IPS-20b (cell line): ENCODE results near the gene CFTR.

Experiments used
- H3K27ac ChIP-seq: one replicate; pipeline ENCODE4 v1.5.1; 2013; ENCODE audit warnings: low read length
- H3K27me3 ChIP-seq: 2 replicates; pipeline ENCODE4 v1.6.1; 2013; ENCODE audit warnings: mild to moderate bottlenecking, low read length, inconsistent platforms; ENCODE audit not compliant: insufficient read depth
- H3K36me3 ChIP-seq: 2 replicates; pipeline ENCODE4 v1.6.1; 2013; ENCODE audit warnings: low read depth, mild to moderate bottlenecking, inconsistent platforms, low read length, moderate library complexity; ENCODE audit not compliant: insufficient read depth
- H3K4me1 ChIP-seq: 2 replicates; pipeline ENCODE4 v1.6.1; 2013; ENCODE audit warnings: mild to moderate bottlenecking, control low read depth, inconsistent platforms, low read length, moderate library complexity; ENCODE audit not compliant: insufficient read depth
- H3K4me3 ChIP-seq: 2 replicates; pipeline ENCODE4 v1.5.1; 2013; ENCODE audit warnings: mild to moderate bottlenecking, low read length, inconsistent platforms
- H3K9ac ChIP-seq: 2 replicates; pipeline ENCODE4 v1.6.1; 2013; ENCODE audit warnings: low read depth, mild to moderate bottlenecking, inconsistent platforms, low read length, moderate library complexity
- H3K9me3 ChIP-seq: 2 replicates; pipeline ENCODE4 v1.6.1; 2013; ENCODE audit warnings: mild to moderate bottlenecking, low read depth, low read length, inconsistent platforms; ENCODE audit not compliant: insufficient read depth

CFTR gene

GRCh38 chr7:117675497-117676435 lies 195.9 kb downstream of the CFTR start:
- no peak overlapping the region for H3K27ac ChIP-seq
- H3K36me3 ChIP-seq = no peaks in the 10 kb centered on the region
- peaks cover 42% of the 10 kb centered on the region for H3K4me1 ChIP-seq
- H3K27me3 ChIP-seq = no peaks in the 10 kb centered on the region
- H3K9ac ChIP-seq = peak overlapping the region; percentile 11; the same call in 1 of the 2 replicates
- no peaks in the 10 kb centered on the region for H3K9me3 ChIP-seq
- no peak overlapping the region for H3K4me3 ChIP-seq

DNA sequence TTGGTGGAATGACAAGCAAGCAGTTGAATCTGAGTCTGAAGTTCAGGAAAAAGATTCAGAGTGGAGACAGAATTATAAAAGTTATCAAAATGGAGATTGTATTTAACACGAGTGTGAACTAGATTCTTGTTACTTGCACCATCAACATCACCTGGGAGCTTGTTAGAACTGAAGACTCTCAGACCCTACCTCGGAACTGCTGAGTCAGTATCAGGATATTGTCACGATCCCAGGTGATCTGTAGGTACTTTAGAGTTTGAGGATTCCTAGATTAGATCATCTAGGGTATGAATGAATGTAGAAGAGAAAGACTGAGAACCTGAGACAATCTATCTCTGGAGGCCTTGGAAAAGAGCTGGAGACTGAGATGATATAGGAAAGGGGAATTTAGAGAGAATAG lies 199.3 kb downstream of the CFTR start:
- Histone ChIP-seq H3K4me1 (peaks cover 30% of the 10 kb centered on the region), H3K27me3 (no peaks in the 10 kb centered on the region), H3K36me3 (no peaks in the 10 kb centered on the region)

GRCh38 chr7:117682681-117683385 lies 203.0 kb downstream of the CFTR start:
- Histone ChIP-seq H3K9ac (no peak overlapping the region), H3K4me1 (peaks cover 9% of the 10 kb centered on the region), H3K4me3 (no peak overlapping the region), H3K27ac (no peak overlapping the region), H3K27me3 (no peaks in the 10 kb centered on the region), H3K36me3 (no peaks in the 10 kb centered on the region), H3K9me3 (no peaks in the 10 kb centered on the region)

More for the DNA sequence above, 199.3 kb downstream of the CFTR start:
- no peak overlapping the region for H3K27ac ChIP-seq
- H3K4me3 ChIP-seq = no peak overlapping the region
- no peak overlapping the region for H3K9ac ChIP-seq
- no peaks in the 10 kb centered on the region for H3K9me3 ChIP-seq

DNA sequence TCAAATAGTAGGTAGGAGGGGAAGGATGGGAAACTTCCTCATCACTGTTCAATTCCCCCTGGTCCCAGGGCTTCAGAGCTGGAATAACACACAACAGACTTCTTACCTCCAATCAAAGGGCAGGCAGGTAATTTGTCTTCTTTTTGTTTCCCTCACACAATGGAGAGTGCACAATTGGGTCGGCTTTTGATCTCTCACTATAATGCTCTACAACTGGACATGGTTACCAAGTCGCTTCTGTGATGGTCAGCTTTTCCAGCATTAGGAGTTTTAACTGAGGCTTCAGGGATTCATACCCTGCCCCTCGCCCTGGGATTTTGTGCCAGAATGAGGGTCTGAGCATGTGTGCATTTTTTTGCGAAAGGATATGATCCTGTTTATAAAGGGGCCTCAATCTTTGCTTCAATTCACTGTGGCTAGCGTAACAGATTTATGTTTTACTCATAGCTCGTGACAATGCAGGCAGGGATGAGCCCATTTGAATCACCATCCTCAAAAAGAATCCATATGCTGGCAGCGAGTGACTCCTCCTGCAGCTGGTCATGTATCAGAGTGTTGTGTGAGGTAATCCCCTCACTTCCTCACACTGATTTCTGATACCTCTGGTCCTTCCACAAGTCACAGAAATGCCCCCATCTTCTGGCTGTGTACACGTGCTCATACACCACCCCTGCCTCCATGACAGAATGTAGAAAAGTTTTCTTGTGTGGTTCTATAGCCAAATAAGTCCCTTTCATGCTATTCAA lies 203.8 kb downstream of the CFTR start:
- H3K27ac ChIP-seq = no peak overlapping the region
- no peaks in the 10 kb centered on the region for H3K27me3 ChIP-seq
- H3K36me3 ChIP-seq = no peaks in the 10 kb centered on the region
- H3K9ac ChIP-seq = no peak overlapping the region
- peaks cover 9% of the 10 kb centered on the region for H3K4me1 ChIP-seq
- no peak overlapping the region for H3K4me3 ChIP-seq
- H3K9me3 ChIP-seq = no peaks in the 10 kb centered on the region

- Histone ChIP-seq H3K9me3 (no peaks in the 10 kb centered on the region), H3K36me3 (no peaks in the 10 kb centered on the region), H3K4me1 (peaks cover 9% of the 10 kb centered on the region), H3K4me3 (no peak overlapping the region), H3K27ac (no peak overlapping the region), H3K9ac (no peak overlapping the region), H3K27me3 (no peaks in the 10 kb centered on the region)
Measured at GRCh38 chr7:117685795-117686194, 206.0 kb downstream of the CFTR start.

- H3K27me3 ChIP-seq = no peaks in the 10 kb centered on the region
- H3K36me3 ChIP-seq = no peaks in the 10 kb centered on the region
- H3K9ac ChIP-seq = no peak overlapping the region
- peaks cover 9% of the 10 kb centered on the region for H3K4me1 ChIP-seq
- H3K9me3 ChIP-seq = no peaks in the 10 kb centered on the region
- H3K27ac ChIP-seq = no peak overlapping the region
- H3K4me3 ChIP-seq = no peak overlapping the region
Measured at GRCh38 chr7:117686311-117686935, 206.6 kb downstream of the CFTR start.

DNA sequence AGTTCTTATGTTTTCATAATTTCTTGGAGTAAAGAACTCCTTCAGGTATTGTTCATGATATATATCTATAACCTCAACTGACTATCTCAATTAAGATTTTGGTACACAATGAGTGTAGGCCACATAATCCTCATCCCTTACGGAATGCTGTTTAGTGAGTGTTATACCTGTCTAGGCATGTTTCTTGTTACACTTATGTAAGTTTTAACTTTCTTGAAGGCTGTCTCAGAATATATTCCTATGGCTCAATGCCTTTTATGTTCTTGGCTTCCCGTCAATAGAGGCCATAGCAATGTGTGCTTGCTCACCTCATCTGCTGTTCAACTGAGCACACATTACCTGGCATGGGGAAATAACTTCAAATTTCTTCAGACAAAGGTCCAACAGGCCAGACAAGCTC lies 208.3 kb downstream of the CFTR start:
- H3K9ac ChIP-seq = no peak overlapping the region
- no peaks in the 10 kb centered on the region for H3K9me3 ChIP-seq
- H3K27ac ChIP-seq = no peak overlapping the region
- no peak overlapping the region for H3K4me3 ChIP-seq
- no peaks in the 10 kb centered on the region for H3K27me3 ChIP-seq
- no peaks in the 10 kb centered on the region for H3K36me3 ChIP-seq
- H3K4me1 ChIP-seq = peaks cover 7% of the 10 kb centered on the region

- H3K4me3 ChIP-seq = no peak overlapping the region
- no peaks in the 10 kb centered on the region for H3K4me1 ChIP-seq
- H3K9ac ChIP-seq = no peak overlapping the region
- no peaks in the 10 kb centered on the region for H3K36me3 ChIP-seq
- no peak overlapping the region for H3K27ac ChIP-seq
- H3K27me3 ChIP-seq = no peaks in the 10 kb centered on the region
- no peaks in the 10 kb centered on the region for H3K9me3 ChIP-seq
Measured at GRCh38 chr7:117689406-117689805, 209.6 kb downstream of the CFTR start.

GRCh38 chr7:117690147-117690546 lies 210.3 kb downstream of the CFTR start:
- H3K27me3 ChIP-seq = no peaks in the 10 kb centered on the region
- H3K27ac ChIP-seq = no peak overlapping the region
- H3K4me3 ChIP-seq = no peak overlapping the region
- no peaks in the 10 kb centered on the region for H3K4me1 ChIP-seq
- H3K9me3 ChIP-seq = no peaks in the 10 kb centered on the region
- H3K36me3 ChIP-seq = no peaks in the 10 kb centered on the region
- no peak overlapping the region for H3K9ac ChIP-seq

- no peaks in the 10 kb centered on the region for H3K4me1 ChIP-seq
- no peak overlapping the region for H3K27ac ChIP-seq
- no peak overlapping the region for H3K9ac ChIP-seq
- H3K36me3 ChIP-seq = no peaks in the 10 kb centered on the region
- H3K27me3 ChIP-seq = no peaks in the 10 kb centered on the region
- H3K4me3 ChIP-seq = no peak overlapping the region
- no peaks in the 10 kb centered on the region for H3K9me3 ChIP-seq
Measured at GRCh38 chr7:117692338-117692737, 212.5 kb downstream of the CFTR start.

DNA sequence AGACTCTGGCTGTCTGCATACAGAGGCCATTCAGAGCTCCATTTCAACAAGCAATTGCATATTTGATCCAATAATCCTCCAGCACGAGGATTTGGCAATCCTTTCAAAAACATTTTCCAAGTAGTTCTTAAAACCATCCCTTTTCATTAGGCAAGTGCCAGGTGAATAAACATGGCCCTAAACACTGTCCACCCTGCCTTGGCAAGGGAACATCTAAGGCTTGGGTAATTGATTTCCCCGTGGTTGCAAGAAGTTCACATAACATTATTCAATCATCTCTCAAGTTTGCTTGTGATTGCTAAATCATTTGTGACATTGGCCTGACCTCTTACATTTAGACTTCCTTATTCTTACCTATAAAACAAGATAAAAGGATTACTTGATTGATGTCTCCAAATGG lies 218.2 kb downstream of the CFTR start:
- H3K4me1 ChIP-seq = no peaks in the 10 kb centered on the region
- H3K9me3 ChIP-seq = no peaks in the 10 kb centered on the region
- H3K9ac ChIP-seq = no peak overlapping the region
- no peak overlapping the region for H3K27ac ChIP-seq
- no peaks in the 10 kb centered on the region for H3K36me3 ChIP-seq
- no peak overlapping the region for H3K4me3 ChIP-seq
- no peaks in the 10 kb centered on the region for H3K27me3 ChIP-seq
